GM18951 (cell line): ENCODE data around the gene VAV1.
"Not testable (repeated sequence)": the region's sequence is repeated elsewhere in the genome, so short reads cannot be mapped to it uniquely, and the experiment has no call there.

Experiments used
- POLR2A ChIP-seq: IDR thresholded peaks from 4 replicates; pipeline ENCODE4 v1.6.1; 2011; ENCODE audit warnings: mild to moderate bottlenecking; ENCODE audit not compliant: insufficient read length, insufficient read depth; ENCODE audit errors: extremely low read depth
- in situ Hi-C: fragments of 300-500 bp; cut with MboI; formaldehyde crosslinking; loops from one replicate; pipeline ENCODE4 v1.12.0; 2022; ENCODE audit warnings: low sequenced_read_pairs, mixed read lengths, inconsistent platforms; ENCODE audit not compliant: unreplicated experiment

The VAV1 gene

GRCh38 chr19:6796278-6796677 is 23.8 kb downstream of the VAV1 start:
- no peak for TF ChIP-seq POLR2A
- in situ Hi-C loops: no loop called here

DNA sequence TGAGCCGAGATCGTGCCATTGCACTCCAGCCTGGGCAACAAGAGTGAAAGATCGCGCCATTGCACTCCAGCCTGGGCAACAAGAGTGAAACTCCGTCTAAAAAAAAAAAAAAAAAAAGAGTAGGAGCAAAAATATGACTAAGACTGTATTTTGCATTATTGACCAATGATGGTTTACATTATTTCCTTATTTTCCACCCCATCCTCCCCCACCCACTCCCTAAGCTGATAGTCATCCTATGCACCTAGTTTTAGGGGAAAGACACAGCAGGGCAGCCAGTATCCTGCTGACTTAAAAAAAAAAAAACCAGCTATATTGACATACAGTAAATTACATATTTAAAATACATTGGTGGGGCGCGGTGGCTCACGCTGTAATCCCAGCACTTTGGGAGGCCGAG is 25.1 kb downstream of the VAV1 start:
- in situ Hi-C loops: no loop called here
- no peak for TF ChIP-seq POLR2A

DNA sequence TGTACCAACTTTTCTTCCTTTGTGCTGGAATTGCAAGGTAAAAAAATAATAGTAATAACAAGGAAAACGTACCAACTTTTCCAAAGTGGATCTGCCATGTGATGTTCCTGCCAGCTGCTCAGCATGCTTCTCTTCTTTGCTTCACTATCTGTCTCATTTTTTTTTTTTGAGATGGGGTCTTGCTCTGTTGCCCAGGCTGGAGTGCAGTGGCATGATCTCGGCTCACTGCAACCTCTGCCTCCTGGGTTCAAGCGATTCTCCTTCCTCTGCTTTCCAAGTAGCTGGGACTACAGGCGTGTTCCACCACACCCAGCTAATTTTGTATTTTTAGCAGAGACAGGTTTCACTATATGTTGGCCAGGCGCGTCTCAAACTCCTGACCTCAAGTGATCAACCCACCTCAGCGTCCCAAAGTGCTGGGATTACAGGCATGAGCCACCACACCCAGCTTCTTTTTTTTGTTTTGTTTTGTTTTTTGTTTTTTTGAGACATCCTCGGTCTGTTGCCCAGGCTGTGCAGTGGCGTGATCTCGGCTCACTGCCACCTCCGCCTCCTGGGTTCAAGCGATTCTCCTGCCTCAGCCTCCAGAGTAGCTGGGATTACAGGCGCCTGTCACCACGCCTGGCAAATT is 27.8 kb downstream of the VAV1 start:
- in situ Hi-C loops: not testable (repeated sequence)

DNA sequence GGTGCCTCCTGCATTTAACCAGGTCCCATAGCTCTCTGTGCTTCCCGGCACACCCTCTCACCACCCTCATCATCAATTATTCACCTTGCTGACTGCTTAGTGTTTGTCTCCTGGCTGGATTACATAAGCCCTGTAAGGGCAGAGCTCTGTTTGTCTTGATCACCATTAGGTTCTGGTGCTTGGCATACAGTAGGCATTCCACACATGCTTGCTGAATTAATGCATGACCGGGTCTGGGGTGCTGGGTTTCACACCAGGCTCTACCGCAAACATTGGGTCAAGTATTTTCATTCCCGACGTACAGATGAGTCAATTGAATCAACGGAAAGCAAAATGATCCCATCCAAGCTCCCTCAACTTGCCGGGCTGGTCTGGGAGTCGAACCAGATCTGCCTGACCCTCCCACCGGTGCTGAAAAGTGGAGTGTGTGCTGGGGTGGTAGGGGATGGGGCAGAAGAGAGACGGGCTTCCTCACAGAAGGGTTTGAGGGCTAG is 28.5 kb downstream of the VAV1 start:
- in situ Hi-C loops: no loop called here
- TF ChIP-seq POLR2A: no peak

DNA sequence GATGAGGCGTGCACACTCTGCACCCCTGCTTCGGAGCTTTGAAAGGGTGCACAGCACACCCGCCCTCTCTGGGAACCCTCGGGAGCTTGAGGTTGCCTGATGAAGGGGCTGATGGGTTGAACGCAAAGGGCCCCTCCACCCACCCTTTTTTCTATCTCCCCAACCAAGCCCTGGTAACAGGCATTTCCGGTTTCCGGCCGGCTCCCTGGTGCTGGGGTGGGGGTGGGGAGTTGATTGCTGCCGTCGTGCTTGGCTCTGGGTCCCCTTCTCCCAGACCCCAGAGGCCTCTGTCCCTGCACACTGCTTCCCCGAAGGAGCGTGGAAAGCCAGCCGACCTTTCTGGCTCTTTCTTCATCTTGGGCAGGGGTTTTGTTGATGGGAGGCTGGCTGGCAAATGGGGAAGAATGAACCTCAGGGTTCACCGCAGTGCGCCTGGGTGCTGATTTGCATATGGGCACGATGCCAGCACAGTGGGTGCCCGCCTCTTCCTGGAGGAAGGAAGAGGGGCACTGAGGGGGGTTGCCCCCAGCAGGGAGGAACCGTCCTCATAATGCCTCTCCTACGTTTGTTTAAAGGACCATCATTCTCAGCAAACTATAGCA is 29.1 kb downstream of the VAV1 start:
- in situ Hi-C loops: no loop called here
- TF ChIP-seq POLR2A: peak; percentile 59

DNA sequence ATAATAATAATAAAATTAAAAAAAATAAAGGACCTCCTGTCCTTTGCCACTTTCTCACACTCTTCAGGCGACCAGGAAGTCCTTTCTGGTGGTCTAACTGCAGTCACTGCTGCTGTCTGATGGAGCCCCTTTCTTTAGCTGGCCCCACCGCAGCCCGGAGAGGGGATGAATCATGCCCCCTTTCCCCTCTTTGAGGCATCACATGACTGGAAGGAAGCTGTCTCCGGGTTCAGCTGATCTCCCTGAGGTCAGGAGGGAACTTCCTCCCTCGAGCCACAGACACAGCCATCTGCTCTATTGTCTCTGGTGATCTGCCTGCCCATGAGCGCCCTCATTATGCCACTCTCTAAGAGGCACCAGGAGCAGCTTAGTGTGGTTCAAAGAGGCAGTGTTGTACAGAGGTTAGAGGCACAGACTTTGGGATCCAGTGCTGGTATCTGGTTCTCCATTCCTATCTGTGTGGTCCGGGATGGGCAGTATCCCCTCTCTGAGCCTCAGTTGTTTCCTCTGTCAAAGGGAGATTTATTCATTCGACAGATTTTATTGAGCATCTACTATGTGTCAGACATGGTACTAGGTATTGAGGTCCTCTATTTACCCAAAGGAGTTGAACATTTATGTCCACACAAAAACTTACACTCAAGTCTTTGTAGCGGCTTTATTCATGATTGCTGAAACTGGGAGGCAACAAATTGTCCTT is 30.0 kb downstream of the VAV1 start:
- in situ Hi-C loops: no loop called here
- TF ChIP-seq POLR2A: peak; percentile 54

DNA sequence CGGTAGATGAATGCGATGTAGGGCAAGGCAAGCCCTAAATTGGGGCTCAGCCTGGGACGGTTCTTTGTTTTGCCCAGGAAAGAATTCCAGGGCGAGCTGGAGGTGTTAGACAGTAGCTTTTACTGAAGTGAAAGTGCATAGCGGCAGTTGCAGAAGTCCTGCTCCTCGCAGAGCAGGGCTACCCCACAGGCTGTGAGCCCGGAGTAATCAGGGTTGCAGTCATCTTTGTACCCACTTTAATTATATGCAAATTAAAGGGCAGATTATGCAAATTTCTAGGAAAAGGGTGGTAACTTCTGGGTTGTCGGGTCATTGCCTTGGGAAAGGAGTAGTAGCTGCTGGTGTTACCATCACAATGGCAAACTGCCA is 30.5 kb downstream of the VAV1 start:
- in situ Hi-C loops: no loop called here
- TF ChIP-seq POLR2A: peak; percentile 74

DNA sequence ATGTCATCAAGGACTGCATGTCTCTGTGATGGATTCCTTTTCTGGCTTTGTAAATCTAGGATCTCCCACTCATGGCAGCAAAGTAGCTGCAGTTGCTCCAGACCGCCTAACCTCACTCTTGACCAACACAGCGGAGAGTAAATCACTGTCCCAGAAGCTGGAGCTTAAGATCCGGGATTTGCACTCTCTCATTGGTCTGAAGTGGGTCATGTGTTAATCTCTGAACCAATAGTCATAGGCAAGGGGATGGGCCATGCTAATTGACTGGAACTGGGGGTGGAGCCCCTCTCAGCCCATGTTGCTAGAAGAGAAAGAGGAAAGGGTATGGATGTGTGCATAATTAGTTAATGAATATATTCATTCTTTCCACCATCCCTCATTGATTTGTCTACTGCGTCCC is 34.0 kb downstream of the VAV1 start:
- in situ Hi-C loops: no loop called here
- no peak for TF ChIP-seq POLR2A

DNA sequence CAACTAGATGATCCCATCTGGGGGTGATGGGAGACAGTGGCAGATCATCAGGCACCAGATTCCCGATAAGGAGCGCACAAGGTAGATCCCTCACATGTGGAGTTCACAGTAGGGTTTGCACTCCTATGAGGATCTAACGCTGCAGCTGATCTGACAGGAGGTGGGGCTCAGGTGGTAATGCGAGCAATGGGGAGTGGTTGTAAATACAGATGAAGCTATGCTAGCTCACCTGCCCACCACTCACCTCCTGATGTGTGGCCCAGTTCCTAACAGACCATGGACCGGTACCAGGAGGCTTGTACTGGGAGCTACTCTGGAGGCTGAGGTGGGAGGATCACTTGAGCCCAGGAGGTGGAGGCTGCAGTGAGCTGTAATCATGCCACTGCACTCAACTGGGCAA is 34.8 kb downstream of the VAV1 start:
- TF ChIP-seq POLR2A: no peak
- in situ Hi-C loops: no loop called here

- in situ Hi-C loops: no loop called here
- no peak for TF ChIP-seq POLR2A
Observed at GRCh38 chr19:6808494-6808893, 36.0 kb downstream of the VAV1 start.

DNA sequence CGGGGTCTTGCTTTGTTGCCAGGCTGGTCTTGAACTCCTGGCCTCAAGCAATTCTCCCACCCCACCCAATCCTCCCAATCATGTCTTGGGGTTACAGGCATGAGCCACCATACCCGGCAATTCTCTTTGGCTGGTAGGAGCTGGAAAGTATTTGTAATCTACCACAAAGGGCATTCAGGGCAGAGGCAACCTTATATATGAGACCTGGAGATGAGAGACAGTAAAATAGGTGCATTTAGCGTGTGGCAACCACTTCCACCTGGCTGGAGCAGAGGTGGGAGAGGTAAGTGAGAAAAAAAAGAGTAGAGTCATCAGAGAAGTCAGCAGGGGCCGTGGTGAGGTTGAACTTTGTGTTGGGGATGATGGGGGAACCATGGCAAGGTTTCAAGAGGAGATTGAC is 36.8 kb downstream of the VAV1 start:
- in situ Hi-C loops: no loop called here

GRCh38 chr19:6811378-6811777 is 38.9 kb downstream of the VAV1 start:
- in situ Hi-C loops: no loop called here
- TF ChIP-seq POLR2A: no peak

More for the DNA sequence above, 36.8 kb downstream of the VAV1 start:
- no peak for TF ChIP-seq POLR2A

GRCh38 chr19:6811906-6812305 is 39.4 kb downstream of the VAV1 start:
- no peak for TF ChIP-seq POLR2A
- in situ Hi-C loops: no loop called here

DNA sequence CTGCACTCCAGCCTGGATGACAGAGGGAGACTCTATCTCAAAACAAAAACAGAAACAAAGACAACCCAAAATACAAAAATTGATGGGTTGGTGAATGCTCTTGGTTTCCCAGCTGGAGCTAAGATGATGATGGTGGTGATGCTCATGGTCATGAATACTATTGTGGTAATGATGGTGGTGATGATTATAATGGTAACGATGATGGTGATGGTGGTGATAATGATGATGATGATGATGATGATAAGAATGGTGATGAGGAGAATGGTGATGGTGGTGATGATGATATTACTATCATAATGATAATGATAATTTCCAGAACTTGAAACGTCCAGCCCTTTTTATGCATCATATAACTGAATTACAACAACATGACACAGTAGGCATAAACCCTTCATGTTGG is 40.1 kb downstream of the VAV1 start:
- in situ Hi-C loops: no loop called here
- no peak for TF ChIP-seq POLR2A
